Activated naive CD8-positive, alpha-beta T cell treated with anti-CD3 and anti-CD28 coated beads, Interleukin-2, amount 50 U/mL, for 24 hours (primary cell): ENCODE measurements around the gene CAPN13.

Experiments
- ATAC-seq: fragments of 150-1000 bp; cut with Tn5 transposase; one replicate; pipeline ENCODE4 v1.10.0; 2021
- DNase-seq: peaks from one replicate; pipeline ENCODE4 v3.0.0; 2021
- H3K27ac Mint-ChIP-seq: one replicate; pipeline ENCODE4 v1.8.0; 2021; ENCODE audit warnings: mild to moderate bottlenecking, mixed read lengths
- H3K27me3 Mint-ChIP-seq: one replicate; pipeline ENCODE4 v1.8.0; 2021; ENCODE audit warnings: mixed read lengths
- H3K36me3 Mint-ChIP-seq: one replicate; pipeline ENCODE4 v1.8.0; 2021; ENCODE audit warnings: low read depth, mixed read lengths
- H3K4me1 Mint-ChIP-seq: one replicate; pipeline ENCODE4 v1.8.0; 2021; ENCODE audit warnings: mixed read lengths
- H3K4me3 Mint-ChIP-seq: one replicate; pipeline ENCODE4 v1.8.0; 2021; ENCODE audit warnings: mild to moderate bottlenecking, moderate library complexity, mixed read lengths
- H3K9me3 Mint-ChIP-seq: one replicate; pipeline ENCODE4 v1.8.0; 2021; ENCODE audit warnings: mixed read lengths

CAPN13 gene

GRCh38 chr2:30684516-30684915, 122.7 kb downstream of the CAPN13 start:
- Mint-ChIP-seq H3K27me3 (no peaks in the 10 kb centered on the region), H3K36me3 (no peaks in the 10 kb centered on the region), H3K9me3 (no peaks in the 10 kb centered on the region), H3K4me1 (no peaks in the 10 kb centered on the region), H3K4me3 (no peak overlapping the region), H3K27ac (no peak overlapping the region)
- DNase-seq, result no peak
- ATAC-seq, result no peak

DNA sequence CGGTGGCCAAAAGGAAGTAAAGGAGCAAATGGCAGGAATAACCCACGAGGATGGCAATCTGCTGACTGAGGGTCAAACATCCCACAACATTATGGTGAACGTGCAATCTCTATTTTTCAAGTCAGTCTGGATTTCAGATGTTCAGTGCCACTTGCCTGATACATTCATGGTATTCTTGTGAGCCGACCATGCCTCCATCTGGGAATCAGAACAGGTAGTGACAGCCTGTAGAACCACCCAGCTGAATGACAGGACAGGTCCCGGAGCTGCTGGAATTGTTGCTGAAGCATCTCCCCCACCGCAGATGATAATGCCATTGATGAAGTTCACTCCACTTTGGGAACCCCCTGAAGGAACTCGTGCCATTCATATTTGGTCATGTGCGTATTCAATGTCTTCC, 123.2 kb downstream of the CAPN13 start:
- no peak for ATAC-seq

GRCh38 chr2:30683236-30683956, 123.8 kb downstream of the CAPN13 start:
- Mint-ChIP-seq H3K27ac (no peak overlapping the region), H3K4me1 (no peaks in the 10 kb centered on the region), H3K36me3 (no peaks in the 10 kb centered on the region), H3K9me3 (no peaks in the 10 kb centered on the region), H3K27me3 (no peaks in the 10 kb centered on the region), H3K4me3 (no peak overlapping the region)
- no peak for DNase-seq
- no peak for ATAC-seq

More for the DNA sequence above, 123.2 kb downstream of the CAPN13 start:
- Mint-ChIP-seq H3K9me3 (no peaks in the 10 kb centered on the region), H3K36me3 (no peaks in the 10 kb centered on the region), H3K4me3 (no peak overlapping the region), H3K4me1 (no peaks in the 10 kb centered on the region), H3K27me3 (no peaks in the 10 kb centered on the region), H3K27ac (no peak overlapping the region)
- DNase-seq, result no peak

DNA sequence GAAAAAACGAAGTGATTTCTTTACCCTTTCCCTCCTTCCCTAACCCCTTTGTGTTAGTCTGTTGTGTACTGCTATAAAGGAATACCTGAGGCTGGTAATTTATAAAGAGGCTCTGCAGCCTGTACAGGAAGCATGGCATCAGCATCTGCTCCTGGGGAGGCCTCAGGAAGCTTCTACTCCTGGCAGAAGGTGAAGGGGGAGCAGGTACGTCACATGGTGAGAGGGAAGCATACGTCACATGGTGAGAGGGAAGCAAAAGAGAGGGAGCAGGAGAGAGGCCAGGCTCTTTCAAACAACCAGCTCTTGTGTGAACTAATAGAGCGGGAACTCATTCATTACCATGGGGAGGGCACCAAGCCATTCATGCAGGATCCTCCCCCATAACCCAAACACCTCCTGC, 126.2 kb downstream of the CAPN13 start:
- no peak for DNase-seq
- Mint-ChIP-seq H3K27ac (no peak overlapping the region), H3K4me1 (no peaks in the 10 kb centered on the region), H3K36me3 (no peaks in the 10 kb centered on the region), H3K4me3 (no peak overlapping the region), H3K27me3 (no peaks in the 10 kb centered on the region), H3K9me3 (no peaks in the 10 kb centered on the region)
- ATAC-seq, result no peak

DNA sequence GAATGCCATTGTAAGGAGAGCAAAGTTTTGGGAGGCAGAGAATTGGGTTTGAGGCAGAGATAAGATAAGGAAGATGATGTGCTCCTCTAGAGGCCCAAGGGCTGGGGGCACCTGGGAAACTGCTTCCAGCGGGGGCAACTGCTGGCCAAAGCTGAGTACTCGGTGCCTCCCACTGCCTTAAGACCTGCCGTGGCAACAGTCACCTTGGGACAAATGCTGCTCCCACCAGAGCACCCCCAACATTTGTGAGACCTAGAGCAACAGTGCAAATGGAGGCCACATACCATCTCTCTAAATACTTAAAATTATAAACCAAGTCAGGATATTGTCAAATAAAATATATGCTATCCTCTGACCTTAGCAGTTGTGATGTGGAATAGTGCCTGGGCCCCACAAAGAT, 127.1 kb downstream of the CAPN13 start:
- Mint-ChIP-seq H3K4me3 (no peak overlapping the region), H3K27ac (no peak overlapping the region), H3K27me3 (no peaks in the 10 kb centered on the region), H3K4me1 (no peaks in the 10 kb centered on the region), H3K9me3 (no peaks in the 10 kb centered on the region), H3K36me3 (no peaks in the 10 kb centered on the region)
- ATAC-seq (no peak), DNase-seq (no peak)

DNA sequence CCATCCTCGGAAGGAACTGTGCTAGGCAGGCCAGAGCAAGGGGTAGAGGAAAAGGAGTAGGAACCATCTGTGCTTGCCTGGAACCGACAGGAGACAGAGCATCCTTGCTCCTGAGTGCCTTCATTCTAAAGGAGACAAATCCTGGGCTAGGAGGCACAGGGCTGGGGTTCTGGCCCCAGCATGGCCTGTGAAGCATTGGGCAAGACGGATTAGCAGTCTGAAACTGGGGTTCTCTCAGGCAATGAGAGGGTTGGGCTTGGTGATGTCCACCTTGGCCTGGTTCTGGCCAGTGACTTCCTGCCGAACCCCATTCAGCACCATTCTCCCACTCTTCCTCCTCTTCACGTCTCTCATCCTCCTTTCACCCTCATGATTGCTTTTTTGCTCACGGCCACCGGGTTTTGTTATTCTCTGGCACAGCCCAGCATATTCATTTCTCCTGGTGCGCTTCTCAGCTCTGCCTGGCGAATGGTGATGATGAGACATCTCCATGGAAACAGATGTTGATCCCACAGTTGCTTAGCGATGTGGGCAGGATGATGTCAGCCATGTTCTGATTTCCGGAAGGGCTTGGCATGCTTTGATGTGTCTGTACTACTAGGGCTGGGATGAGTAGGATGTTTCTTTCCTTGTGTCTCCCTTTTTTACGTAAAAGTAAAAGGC, 127.7 kb downstream of the CAPN13 start:
- DNase-seq (no peak), ATAC-seq (peak; percentile 43)
- no peaks in the 10 kb centered on the region for H3K4me1 Mint-ChIP-seq
- H3K36me3 Mint-ChIP-seq, result no peaks in the 10 kb centered on the region
- H3K4me3 Mint-ChIP-seq, result no peak overlapping the region
- H3K27ac Mint-ChIP-seq, result no peak overlapping the region
- no peaks in the 10 kb centered on the region for H3K27me3 Mint-ChIP-seq
- H3K9me3 Mint-ChIP-seq, result no peaks in the 10 kb centered on the region

DNA sequence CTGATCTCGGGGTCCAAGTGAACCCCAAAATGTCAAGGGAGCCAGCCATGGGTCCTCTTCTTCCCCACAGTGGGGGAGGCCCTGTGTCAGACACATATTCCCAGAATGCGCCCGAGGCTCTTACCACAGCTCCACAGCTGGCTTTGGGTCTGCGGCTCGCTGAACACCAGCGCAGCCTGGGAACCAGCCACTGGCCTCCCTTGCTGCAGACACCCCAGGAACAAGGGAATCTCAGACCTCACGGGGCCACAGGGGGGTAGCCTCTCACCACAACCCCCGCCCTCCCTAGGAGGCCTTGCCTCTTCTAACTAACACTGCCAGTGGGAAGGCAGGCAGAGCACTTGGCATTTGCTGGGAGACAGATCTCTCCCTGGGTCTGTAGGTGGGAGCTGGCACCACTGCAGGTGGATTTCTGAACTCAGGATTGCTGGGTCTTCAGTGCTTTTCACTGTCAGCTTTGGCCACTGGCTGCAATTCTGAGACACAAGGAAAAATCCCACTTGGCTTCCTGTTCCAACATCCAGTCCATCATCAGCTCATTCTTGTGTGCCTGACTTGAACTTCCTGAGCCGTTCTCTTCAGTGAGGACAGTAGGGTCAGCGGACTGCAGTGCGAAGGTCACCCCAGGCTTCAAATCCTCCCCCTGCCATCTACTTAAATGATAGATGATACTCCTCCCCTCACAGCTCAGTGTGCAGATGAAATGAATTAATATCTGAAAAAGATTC, 128.7 kb downstream of the CAPN13 start:
- Mint-ChIP-seq H3K27ac (no peak overlapping the region), H3K4me1 (no peaks in the 10 kb centered on the region)
- no peak for DNase-seq

GRCh38 chr2:30677861-30678385, 129.3 kb downstream of the CAPN13 start:
- ATAC-seq, result no peak
- Mint-ChIP-seq H3K4me3 (no peak overlapping the region), H3K27ac (no peak overlapping the region), H3K9me3 (no peaks in the 10 kb centered on the region), H3K27me3 (peaks cover 3% of the 10 kb centered on the region), H3K4me1 (no peaks in the 10 kb centered on the region), H3K36me3 (no peaks in the 10 kb centered on the region)
- DNase-seq, result no peak

More for the DNA sequence above, 128.7 kb downstream of the CAPN13 start:
- no peak overlapping the region for H3K4me3 Mint-ChIP-seq
- H3K27me3 Mint-ChIP-seq, result peaks cover 3% of the 10 kb centered on the region
- no peak for ATAC-seq
- H3K36me3 Mint-ChIP-seq, result no peaks in the 10 kb centered on the region
- H3K9me3 Mint-ChIP-seq, result no peaks in the 10 kb centered on the region

GRCh38 chr2:30677231-30677630, 130.0 kb downstream of the CAPN13 start:
- no peak for DNase-seq
- H3K4me1 Mint-ChIP-seq, result no peaks in the 10 kb centered on the region
- no peaks in the 10 kb centered on the region for H3K9me3 Mint-ChIP-seq
- no peak overlapping the region for H3K27ac Mint-ChIP-seq
- H3K4me3 Mint-ChIP-seq, result no peak overlapping the region
- no peaks in the 10 kb centered on the region for H3K36me3 Mint-ChIP-seq
- ATAC-seq, result no peak
- peaks cover 7% of the 10 kb centered on the region for H3K27me3 Mint-ChIP-seq

- Mint-ChIP-seq H3K4me1 (no peaks in the 10 kb centered on the region), H3K36me3 (no peaks in the 10 kb centered on the region), H3K4me3 (no peak overlapping the region), H3K27me3 (peaks cover 9% of the 10 kb centered on the region), H3K27ac (no peak overlapping the region), H3K9me3 (no peaks in the 10 kb centered on the region)
- no peak for DNase-seq
- ATAC-seq, result no peak
Measured at GRCh38 chr2:30675758-30676157, 131.5 kb downstream of the CAPN13 start.

DNA sequence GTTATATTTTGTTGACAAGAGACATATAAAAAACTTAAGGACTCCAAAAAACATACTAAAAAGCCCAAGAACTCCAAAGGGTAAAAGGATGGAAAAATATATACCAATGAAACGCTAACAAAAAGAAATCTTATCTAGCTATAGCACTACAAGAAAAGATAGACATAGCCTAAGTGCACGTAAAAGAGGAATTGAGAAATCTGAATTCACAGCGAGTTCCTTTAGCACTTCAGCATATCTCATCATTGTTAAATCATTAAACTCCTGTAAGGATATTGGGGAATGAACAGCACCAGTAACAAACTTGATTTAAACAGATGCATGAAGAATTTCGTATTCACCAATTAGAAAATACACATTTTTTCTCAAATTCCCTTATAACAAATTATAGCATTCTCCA, 134.1 kb downstream of the CAPN13 start:
- no peak for ATAC-seq
- H3K27me3 Mint-ChIP-seq, result peaks cover 15% of the 10 kb centered on the region
- peaks cover 25% of the 10 kb centered on the region for H3K9me3 Mint-ChIP-seq
- peaks cover 8% of the 10 kb centered on the region for H3K36me3 Mint-ChIP-seq
- no peak overlapping the region for H3K4me3 Mint-ChIP-seq
- H3K27ac Mint-ChIP-seq, result no peak overlapping the region
- DNase-seq, result no peak
- no peaks in the 10 kb centered on the region for H3K4me1 Mint-ChIP-seq
